PC-3 (cell line): Measurements from ENCODE around the gene LSP1. TPM values are rescaled to one million over a fixed set of nuclear protein-coding genes. Genes with fewer than 3 reads are reported as not detected.

Experiments used
- ATAC-seq: fragments of 200-7000 bp; cut with Tn5 transposase; 2 replicates; pipeline ENCODE4 v1.9.1; 2020; ENCODE audit warnings: mild to moderate bottlenecking, moderate library complexity
- BruUV-seq: library from RNA; stranded (reverse); fragments of 400-500 nt; replicated peaks from 2 replicates; lab custom pipeline; 2021; lab: Mats Ljungman, UMichigan
- CTCF ChIA-PET: fragments of 300-600 bp; sonication (Branson Sonifier 250); formaldehyde crosslinking; loops from one replicate; lab custom pipeline; 2022; ENCODE audit warnings: antibody characterized with exemption; lab: Charles Lee
- POLR2A ChIA-PET: fragments of 300-600 bp; sonication (Branson Sonifier 250); formaldehyde crosslinking; loops from one replicate; lab custom pipeline; 2022; ENCODE audit warnings: antibody characterized with exemption; ENCODE audit not compliant: unreplicated experiment; lab: Charles Lee
- DNase-seq: peaks from one replicate; pipeline ENCODE4 v3.0.0-alpha.2; 2015
- H2AFZ ChIP-seq: fragments of 300-600 bp; sonication (generic); 2 replicates; pipeline ENCODE4 v1.6.0; 2016; ENCODE audit warnings: antibody characterized with exemption, low read length
- H3F3A ChIP-seq: fragments of 300-600 bp; sonication (generic); one replicate; pipeline ENCODE4 v1.6.0; 2017; ENCODE audit warnings: antibody characterized with exemption, low read length, control low read depth, mild to moderate bottlenecking; ENCODE audit not compliant: unreplicated experiment
- H3K27ac ChIP-seq: fragments of 300-600 bp; sonication (generic); 2 replicates; pipeline ENCODE4 v1.5.1; 2016; ENCODE audit warnings: mild to moderate bottlenecking, low read length
- H3K27me3 ChIP-seq: fragments of 300-600 bp; sonication (generic); 2 replicates; pipeline ENCODE4 v1.6.1; 2016; ENCODE audit warnings: low read length, mixed read lengths
- H3K36me3 ChIP-seq: fragments of 300-600 bp; sonication (generic); 2 replicates; pipeline ENCODE4 v1.6.1; 2016; ENCODE audit warnings: low read depth, mixed run types, low read length, mixed read lengths
- H3K4me1 ChIP-seq: fragments of 300-600 bp; sonication (generic); 2 replicates; pipeline ENCODE4 v1.5.1; 2016; ENCODE audit warnings: low read length; ENCODE audit not compliant: insufficient read depth
- H3K4me2 ChIP-seq: fragments of 300-600 bp; sonication (generic); 2 replicates; pipeline ENCODE4 v1.6.0; 2016; ENCODE audit warnings: low read length
- H3K4me3 ChIP-seq: fragments of 300-600 bp; sonication (generic); 2 replicates; pipeline ENCODE4 v1.5.1; 2016; ENCODE audit warnings: mild to moderate bottlenecking, low read length, mixed read lengths
- H3K79me2 ChIP-seq: fragments of 300-600 bp; sonication (generic); 2 replicates; pipeline ENCODE4 v1.6.1; 2017; ENCODE audit warnings: low read length, mixed read lengths
- H3K9ac ChIP-seq: fragments of 300-600 bp; sonication (generic); 2 replicates; pipeline ENCODE4 v1.6.0; 2016; ENCODE audit warnings: mild to moderate bottlenecking, low read length
- H3K9me2 ChIP-seq: fragments of 300-600 bp; sonication (generic); replicated peaks from 2 replicates; pipeline ENCODE4 v1.6.1; 2016; ENCODE audit warnings: mixed run types, low read length, mixed read lengths
- H3K9me3 ChIP-seq: fragments of 300-600 bp; sonication (generic); 2 replicates; pipeline ENCODE4 v1.6.1; 2016; ENCODE audit warnings: low read length, mixed read lengths
- H4K20me1 ChIP-seq: fragments of 300-600 bp; sonication (generic); 2 replicates; pipeline ENCODE4 v1.6.1; 2016; ENCODE audit warnings: low read length, mixed read lengths
- CTCF ChIP-seq: fragments of 300-600 bp; sonication (generic); conservative IDR thresholded peaks from 2 replicates; pipeline ENCODE4 v1.5.1; 2017; ENCODE audit warnings: antibody characterized with exemption, low read depth, mild to moderate bottlenecking, low read length
- EZH2 ChIP-seq: fragments of 300-600 bp; sonication (generic); IDR thresholded peaks from one replicate; pipeline ENCODE4 v1.6.1; 2017; ENCODE audit warnings: antibody characterized with exemption, mild to moderate bottlenecking, low read length; ENCODE audit not compliant: unreplicated experiment
- EZH2phosphoT487 ChIP-seq: fragments of 300-600 bp; sonication (generic); IDR thresholded peaks from 2 replicates; pipeline ENCODE4 v1.6.1; 2018; ENCODE audit warnings: mild to moderate bottlenecking, antibody characterized with exemption, low read length, borderline replicate concordance
- intact Hi-C: fragments of 100-400 bp; cut with micrococcal nuclease; formaldehyde crosslinking; loops from 2 replicates; pipeline ENCODE4 v1.9.0; 2023
- total RNA-seq: library from RNA; depleted of rRNA; stranded (reverse); fragments of >200 nt; gene quantifications from 2 replicates; pipeline ENCODE4 v1.2.3, GENCODE V29; 2014

LSP1 gene
- total RNA-seq, 1 experiment from 2014 or later, result not detected

GRCh38 chr11:1935156-1936071, 82.5 kb downstream of the LSP1 start:
- Histone ChIP-seq H3K36me3 (no peaks in the 10 kb centered on the region), H3K4me2 (no peak overlapping the region), H3K4me1 (no peaks in the 10 kb centered on the region), H3K4me3 (no peak overlapping the region), H4K20me1 (no peaks in the 10 kb centered on the region), H2AFZ (no peak overlapping the region), H3K27me3 (no peaks in the 10 kb centered on the region), H3K27ac (no peak overlapping the region), H3K9me3 (no peaks in the 10 kb centered on the region), H3K79me2 (no peaks in the 10 kb centered on the region), H3F3A (no peaks in the 10 kb centered on the region), H3K9me2 (no peaks in the 10 kb centered on the region), H3K9ac (no peak overlapping the region)
- intact Hi-C loops, result no loop called here
- ATAC-seq (no peak), DNase-seq (no peak)
- CTCF ChIA-PET, result no interaction called here
- BruUV-seq, result no TSS peak
- POLR2A ChIA-PET, result no interaction called here
- no peak for TF ChIP-seq CTCF
- no peak for TF ChIP-seq EZH2phosphoT487
- TF ChIP-seq EZH2, result no peak

- no peak overlapping the region for H3K27ac ChIP-seq
- no peak overlapping the region for H3K4me2 ChIP-seq
- ATAC-seq (no peak), DNase-seq (no peak)
- no peaks in the 10 kb centered on the region for H4K20me1 ChIP-seq
- BruUV-seq, result no TSS peak
- intact Hi-C loops, result no loop called here
- H3K27me3 ChIP-seq, result no peaks in the 10 kb centered on the region
- H2AFZ ChIP-seq, result no peak overlapping the region
- H3K9me3 ChIP-seq, result no peaks in the 10 kb centered on the region
- no peak overlapping the region for H3K9ac ChIP-seq
- H3F3A ChIP-seq, result no peaks in the 10 kb centered on the region
- H3K9me2 ChIP-seq, result no peaks in the 10 kb centered on the region
- no peak for TF ChIP-seq EZH2
- TF ChIP-seq EZH2phosphoT487, result no peak
- no peak for TF ChIP-seq CTCF
- H3K4me1 ChIP-seq, result no peaks in the 10 kb centered on the region
- ChIA-PET POLR2A (no interaction called here), CTCF (no interaction called here)
- no peaks in the 10 kb centered on the region for H3K36me3 ChIP-seq
- H3K4me3 ChIP-seq, result no peak overlapping the region
- no peaks in the 10 kb centered on the region for H3K79me2 ChIP-seq
These were observed 83.3 kb downstream of the LSP1 start for GRCh38 chr11:1936072-1936780.
